Caco-2 (cell line): Measurements from ENCODE around the gene PCBD2. TPM values are rescaled to one million over a fixed set of nuclear protein-coding genes. Genes with fewer than 3 reads are reported as not detected.
"Not testable (repeated sequence)": the region's sequence is repeated elsewhere in the genome, so short reads cannot be mapped to it uniquely, and the experiment has no call there.

Experiments
- BruUV-seq: library from RNA; stranded (reverse); fragments of 400-500 nt; replicated peaks from 2 replicates; lab custom pipeline; 2021; lab: Mats Ljungman, UMichigan
- CTCF ChIA-PET: fragments of 300-600 bp; sonication (Branson Sonifier 250); formaldehyde crosslinking; loops from one replicate; lab custom pipeline; 2022; ENCODE audit warnings: antibody characterized with exemption; lab: Charles Lee
- POLR2A ChIA-PET: fragments of 300-600 bp; sonication (Branson Sonifier 250); formaldehyde crosslinking; loops from one replicate; lab custom pipeline; 2022; ENCODE audit warnings: antibody characterized with exemption; lab: Charles Lee
- DNase-seq, 2 experiments: peaks; one replicate each; pipeline versions ENCODE4 v3.0.0 to v3.0.0-alpha.2; 2020 to 2022
- H3K27me3 ChIP-seq: replicated peaks from 2 replicates; pipeline ENCODE4 v1.6.0; 2011; ENCODE audit warnings: low read length; ENCODE audit not compliant: control insufficient read depth, insufficient read depth
- H3K36me3 ChIP-seq: 2 replicates; pipeline ENCODE4 v1.5.1; 2011; ENCODE audit warnings: low read length; ENCODE audit not compliant: control insufficient read depth, insufficient read depth
- H3K4me1 ChIP-seq: fragments of 250-450 bp; sonication (Bioruptor Pico); 2 replicates; pipeline ENCODE4 v1.5.1; 2020; ENCODE audit warnings: mild to moderate bottlenecking
- H3K4me3 ChIP-seq: 2 replicates; pipeline ENCODE4 v1.5.1; 2011; ENCODE audit warnings: low read depth, mild to moderate bottlenecking, control low read depth, low read length
- H3K9me3 ChIP-seq: fragments of 250-450 bp; sonication (Bioruptor Pico); 2 replicates; pipeline ENCODE4 v1.5.1; 2020; ENCODE audit warnings: mild to moderate bottlenecking, moderate library complexity
- H3K27ac Mint-ChIP-seq: one replicate; pipeline ENCODE4 v1.8.0; 2022; ENCODE audit warnings: mixed read lengths; ENCODE audit not compliant: unreplicated experiment
- H3K27me3 Mint-ChIP-seq: one replicate; pipeline ENCODE4 v1.8.0; 2022; ENCODE audit warnings: mixed read lengths; ENCODE audit not compliant: insufficient read depth, unreplicated experiment
- H3K36me3 Mint-ChIP-seq: one replicate; pipeline ENCODE4 v1.8.0; 2022; ENCODE audit warnings: mild to moderate bottlenecking, mixed read lengths; ENCODE audit not compliant: insufficient read depth, unreplicated experiment
- H3K4me1 Mint-ChIP-seq: one replicate; pipeline ENCODE4 v1.8.0; 2022; ENCODE audit warnings: low read depth, mixed read lengths; ENCODE audit not compliant: unreplicated experiment
- H3K4me3 Mint-ChIP-seq: one replicate; pipeline ENCODE4 v1.8.0; 2022; ENCODE audit warnings: mild to moderate bottlenecking, moderate library complexity, mixed read lengths; ENCODE audit not compliant: unreplicated experiment
- H3K9me3 Mint-ChIP-seq: one replicate; pipeline ENCODE4 v1.8.0; 2022; ENCODE audit warnings: mixed read lengths; ENCODE audit not compliant: unreplicated experiment
- CTCF ChIP-seq, 2 experiments: fragments of 200-600 bp in 1 of 2; IDR thresholded peaks; 1 replicate in 1 of 2; 2 replicates in 1 of 2; pipeline versions ENCODE4 v1.5.1 to v1.8.0; 2011 to 2022; ENCODE audit warnings: antibody characterized with exemption in 1 of 2, control low read depth in 1 of 2, inconsistent platforms in 1 of 2, low read depth in 1 of 2, low read length in 1 of 2, mild to moderate bottlenecking in 1 of 2, moderate library complexity in 1 of 2; ENCODE audit not compliant: insufficient read depth in 1 of 2, severe bottlenecking in 1 of 2, unreplicated experiment in 1 of 2
- intact Hi-C: fragments of 100-400 bp; cut with micrococcal nuclease; formaldehyde crosslinking; loops from one replicate; pipeline ENCODE4 v1.10.0; 2022; ENCODE audit not compliant: unreplicated experiment
- total RNA-seq: library from RNA; stranded (reverse); gene quantifications from 2 replicates; pipeline ENCODE4 v1.2.3, GENCODE V29; 2022

PCBD2 gene
- total RNA-seq, 1 experiment from 2014 or later, result 24.2 TPM

DNA sequence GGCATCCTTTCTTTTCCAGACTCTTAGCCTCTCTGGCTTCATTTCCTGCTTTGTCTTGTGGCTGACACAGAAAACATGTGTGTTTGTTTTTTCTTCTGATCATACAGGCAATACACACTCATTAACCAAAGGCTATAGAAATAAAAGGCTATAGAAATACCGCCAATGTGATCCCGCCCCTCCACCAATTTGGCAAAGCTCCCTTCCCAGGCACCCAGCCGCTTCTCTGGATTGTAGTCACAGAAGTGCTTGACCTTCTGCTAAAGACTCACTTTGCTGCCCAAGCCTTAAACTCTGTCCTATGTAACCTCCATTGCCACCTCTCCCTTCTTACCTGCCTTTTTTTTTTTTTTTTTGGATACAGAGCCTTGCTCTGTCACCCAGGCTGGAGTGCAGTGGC lies 25.5 kb upstream of the PCBD2 start:
- CTCF ChIA-PET, result interaction anchor here (0.7 kb wide), 1 partner anchor 175 kb away, joined by 4 read pairs; no protein-coding TSS in a partner anchor
- no peak for TF ChIP-seq CTCF (IDR thresholded peaks at IDR 0.05; ENCODE audit: insufficient read depth in 1 of 2, low read depth in 1 of 2, low read length in 1 of 2, severe bottlenecking in 1 of 2, unreplicated experiment in 1 of 2)
- Mint-ChIP-seq H3K4me3 (no peak overlapping the region), H3K36me3 (peaks cover 11% of the 10 kb centered on the region), H3K27ac (no peak overlapping the region), H3K4me1 (no peaks in the 10 kb centered on the region), H3K9me3 (no peaks in the 10 kb centered on the region), H3K27me3 (no peaks in the 10 kb centered on the region)
- POLR2A ChIA-PET, result no interaction called here
- Histone ChIP-seq H3K27me3 (no peaks in the 10 kb centered on the region), H3K4me3 (no peak overlapping the region), H3K4me1 (no peaks in the 10 kb centered on the region; the same call in 1 of the 2 replicates), H3K9me3 (no peaks in the 10 kb centered on the region), H3K36me3 (no peaks in the 10 kb centered on the region)
- intact Hi-C loops, result no loop called here
- BruUV-seq, result no TSS peak
- DNase-seq, result no peak

DNA sequence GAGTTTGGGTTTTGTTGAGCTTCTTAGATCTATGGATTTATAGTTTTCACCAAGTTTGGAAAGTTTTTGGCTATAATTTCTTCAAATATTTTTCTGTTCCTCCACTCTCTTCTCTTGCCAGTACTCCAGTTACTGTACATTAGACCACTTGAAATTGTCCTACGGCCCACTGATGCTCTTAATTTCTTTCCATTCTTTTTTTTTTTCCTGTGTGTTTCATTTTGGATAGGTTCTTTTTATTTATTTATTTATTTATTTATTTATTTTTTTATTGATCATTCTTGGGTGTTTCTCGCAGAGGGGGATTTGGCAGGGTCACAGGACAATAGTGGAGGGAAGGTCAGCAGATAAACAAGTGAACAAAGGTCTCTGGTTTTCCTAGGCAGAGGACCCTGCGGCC lies 24.0 kb upstream of the PCBD2 start:
- intact Hi-C loops, H3K4me3 ChIP-seq, H3K27ac Mint-ChIP-seq, H3K27me3 ChIP-seq, H3K36me3 Mint-ChIP-seq, H3K9me3 ChIP-seq, BruUV-seq, H3K9me3 Mint-ChIP-seq, H3K36me3 ChIP-seq, POLR2A ChIA-PET, H3K27me3 Mint-ChIP-seq, H3K4me1 ChIP-seq, H3K4me3 Mint-ChIP-seq, H3K4me1 Mint-ChIP-seq, DNase-seq, CTCF ChIA-PET: not testable (repeated sequence)

GRCh38 chr5:134881711-134882110 lies 23.2 kb upstream of the PCBD2 start:
- H3K36me3 ChIP-seq, intact Hi-C loops, H3K4me1 ChIP-seq, H3K4me3 Mint-ChIP-seq, H3K4me1 Mint-ChIP-seq, BruUV-seq, POLR2A ChIA-PET, CTCF ChIA-PET, H3K27ac Mint-ChIP-seq, H3K9me3 Mint-ChIP-seq, H3K27me3 Mint-ChIP-seq, H3K4me3 ChIP-seq, H3K36me3 Mint-ChIP-seq, H3K27me3 ChIP-seq, H3K9me3 ChIP-seq, DNase-seq: not testable (repeated sequence)

GRCh38 chr5:134887593-134888159 lies 17.3 kb upstream of the PCBD2 start:
- no TSS peak for BruUV-seq
- POLR2A ChIA-PET, result no interaction called here

More at GRCh38 chr5:134887593-134888159, 17.3 kb upstream of the PCBD2 start:
- Mint-ChIP-seq H3K27me3 (no peaks in the 10 kb centered on the region), H3K9me3 (no peaks in the 10 kb centered on the region), H3K36me3 (peaks cover 8% of the 10 kb centered on the region), H3K4me3 (no peak overlapping the region), H3K27ac (no peak overlapping the region), H3K4me1 (no peaks in the 10 kb centered on the region)
- CTCF ChIA-PET, result no interaction called here
- no peak for TF ChIP-seq CTCF (IDR thresholded peaks at IDR 0.05; ENCODE audit: insufficient read depth in 1 of 2, low read depth in 1 of 2, low read length in 1 of 2, severe bottlenecking in 1 of 2, unreplicated experiment in 1 of 2)
- no peaks in the 10 kb centered on the region for H3K4me1 ChIP-seq
- intact Hi-C loops, result no loop called here
- no peaks in the 10 kb centered on the region; the same call in 1 of the 2 replicates for H3K36me3 ChIP-seq
- no peaks in the 10 kb centered on the region for H3K9me3 ChIP-seq
- no peak for DNase-seq
- no peaks in the 10 kb centered on the region for H3K27me3 ChIP-seq
- H3K4me3 ChIP-seq, result no peak overlapping the region
